GM12878 (cell line): ENCODE results near the gene PACS1. TPM values are rescaled to one million over a fixed set of nuclear protein-coding genes. Genes with fewer than 3 reads are reported as not detected.

Source experiments
- ATAC-seq: fragments of 200-7000 bp; cut with Tn5 transposase; 3 replicates; pipeline ENCODE4 v1.9.1; 2020; ENCODE audit warnings: mild to moderate bottlenecking, moderate library complexity
- BruUV-seq: library from RNA; stranded (reverse); fragments of 400-500 nt; replicated peaks from 2 replicates; lab custom pipeline; 2021; lab: Mats Ljungman, UMichigan
- CTCF ChIA-PET: fragments of 300-600 bp; sonication (Branson Sonifier 250); formaldehyde crosslinking; extraction: SDS; loops from one replicate; lab custom pipeline; 2021; ENCODE audit warnings: inconsistent platforms; lab: Yijun Ruan, JAX
- POLR2A ChIA-PET: fragments of 350-600 bp; formaldehyde crosslinking; extraction: SDS; loops from one replicate; lab custom pipeline; 2021; ENCODE audit warnings: inconsistent platforms; lab: Charles Lee
- RAD21 ChIA-PET: fragments of 300-600 bp; sonication (Branson Sonifier 250); formaldehyde crosslinking; loops from one replicate; lab custom pipeline; 2023; ENCODE audit warnings: antibody characterized with exemption; ENCODE audit not compliant: unreplicated experiment; lab: Charles Lee
- SMC1A ChIA-PET: fragments of 300-600 bp; sonication (Branson Sonifier 250); formaldehyde crosslinking; loops from one replicate; lab custom pipeline; 2023; ENCODE audit not compliant: unreplicated experiment, uncharacterized antibody; lab: Charles Lee
- DNase-seq: peaks from one replicate; pipeline ENCODE4 v3.0.0-alpha.2; 2011; ENCODE audit warnings: low read depth, low spot score
- FAIRE-seq: peaks from 3 replicates; lab custom pipeline; 2011; peaks lifted over from hg19 to GRCh38; lab: Jason Lieb, UNC
- H2AFZ ChIP-seq: 2 replicates; pipeline ENCODE4 v1.6.0; 2011; ENCODE audit warnings: low read depth, low read length, control low read depth; ENCODE audit not compliant: control insufficient read depth
- H3K27ac ChIP-seq: 2 replicates; pipeline ENCODE4 v1.5.1; 2011; ENCODE audit warnings: control low read depth; ENCODE audit not compliant: control insufficient read depth, insufficient read depth
- H3K27me3 ChIP-seq, 2 experiments: replicated peaks in 1 of 2; 2 replicates each; pipeline versions ENCODE4 v1.6.0 to v1.6.1; 2011; ENCODE audit warnings: low read length in 1 of 2; ENCODE audit not compliant: control insufficient read depth in 2 of 2, insufficient read depth in 2 of 2
- H3K36me3 ChIP-seq, 2 experiments: 2 replicates each; pipeline ENCODE4 v1.5.1; 2011; ENCODE audit warnings: low read length in 1 of 2; ENCODE audit not compliant: control insufficient read depth in 2 of 2, insufficient read depth in 2 of 2
- H3K4me1 ChIP-seq: 2 replicates; pipeline ENCODE4 v1.6.1; 2011; ENCODE audit warnings: mild to moderate bottlenecking, low read length, moderate library complexity, mixed read lengths; ENCODE audit not compliant: control insufficient read depth, insufficient read depth
- H3K4me2 ChIP-seq: 2 replicates; pipeline ENCODE4 v1.6.0; 2011; ENCODE audit warnings: control low read depth; ENCODE audit not compliant: control insufficient read depth, insufficient read depth
- H3K4me3 ChIP-seq: fragments of 200-600 bp; sonication (generic); 2 replicates; pipeline ENCODE4 v1.5.1; 2016
- H3K79me2 ChIP-seq: 2 replicates; pipeline ENCODE4 v1.6.0; 2011; ENCODE audit warnings: low read length; ENCODE audit not compliant: control insufficient read depth, insufficient read depth
- H3K9ac ChIP-seq: 2 replicates; pipeline ENCODE4 v1.8.0; 2011; ENCODE audit warnings: low read length, control low read depth, mixed read lengths; ENCODE audit not compliant: control insufficient read depth, insufficient read depth
- H3K9me3 ChIP-seq: replicated peaks from 3 replicates; pipeline ENCODE4 v1.5.1; 2011; ENCODE audit warnings: mild to moderate bottlenecking, low read length; ENCODE audit not compliant: control insufficient read depth, insufficient read depth
- H4K20me1 ChIP-seq: 2 replicates; pipeline ENCODE4 v1.6.0; 2011; ENCODE audit not compliant: control insufficient read depth, insufficient read depth
- EED ChIP-seq: sonication (generic); IDR thresholded peaks from 2 replicates; pipeline ENCODE4 v1.6.1; 2016; ENCODE audit warnings: antibody characterized with exemption, low read depth
- IKZF1 ChIP-seq: fragments of 450-650 bp; conservative IDR thresholded peaks from 2 replicates; pipeline ENCODE4 v1.6.1; 2017; ENCODE audit warnings: antibody characterized with exemption, mild to moderate bottlenecking
- NBN ChIP-seq: fragments of 450-650 bp; IDR thresholded peaks from 2 replicates; pipeline ENCODE4 v1.6.1; 2016
- NFIC ChIP-seq: IDR thresholded peaks from 2 replicates; pipeline ENCODE4 v1.6.1; 2012; ENCODE audit warnings: low read depth, mild to moderate bottlenecking, inconsistent platforms, low read length, moderate library complexity
- NKRF ChIP-seq: fragments of 450-650 bp; conservative IDR thresholded peaks from 2 replicates; pipeline ENCODE4 v1.6.1; 2017; ENCODE audit warnings: mild to moderate bottlenecking, moderate library complexity
- PBX3 ChIP-seq: IDR thresholded peaks from 2 replicates; pipeline ENCODE4 v1.6.1; 2011; ENCODE audit warnings: mild to moderate bottlenecking, low read depth, low read length, moderate library complexity; ENCODE audit not compliant: insufficient replicate concordance
- RAD21 ChIP-seq: IDR thresholded peaks from 2 replicates; pipeline ENCODE4 v1.6.1; 2011; ENCODE audit warnings: mild to moderate bottlenecking, low read depth, low read length, moderate library complexity; ENCODE audit not compliant: insufficient read depth
- RAD51 ChIP-seq: fragments of 450-650 bp; IDR thresholded peaks from 2 replicates; pipeline ENCODE4 v1.6.1; 2016; ENCODE audit warnings: moderate library complexity, mild to moderate bottlenecking, inconsistent platforms
- RUNX3 ChIP-seq: IDR thresholded peaks from 2 replicates; pipeline ENCODE4 v1.6.1; 2012; ENCODE audit warnings: low read length, inconsistent platforms
- SIX5 ChIP-seq: IDR thresholded peaks from 2 replicates; pipeline ENCODE4 v1.6.1; 2011; ENCODE audit warnings: mild to moderate bottlenecking, low read depth, low read length, moderate library complexity; ENCODE audit not compliant: severe bottlenecking
- SUPT20H ChIP-seq: IDR thresholded peaks from 2 replicates; pipeline ENCODE4 v1.6.1; 2011; ENCODE audit warnings: low read depth, mild to moderate bottlenecking, low read length, moderate library complexity, borderline replicate concordance; ENCODE audit not compliant: control insufficient read depth
- ZBED1 ChIP-seq: IDR thresholded peaks from 2 replicates; pipeline ENCODE4 v1.6.1; 2016; ENCODE audit warnings: borderline replicate concordance
- ZBTB33 ChIP-seq: fragments of 450-650 bp; IDR thresholded peaks from 2 replicates; pipeline ENCODE4 v1.6.1; 2017; ENCODE audit warnings: mild to moderate bottlenecking
- ZBTB4 ChIP-seq: fragments of 450-650 bp; formaldehyde crosslinking; IDR thresholded peaks from 2 replicates; pipeline ENCODE4 v1.4.0; 2022; ENCODE audit warnings: mild to moderate bottlenecking, moderate library complexity
- WGBS: methylation state at CpG from one replicate; pipeline ENCODE4 v1.1.6; 2016; ENCODE audit warnings: low lambda C conversion rate; ENCODE audit not compliant: insufficient replicate concordance, insufficient coverage; ENCODE audit errors: missing lambda C conversion rate; 5-methylcytosine and 5-hydroxymethylcytosine counted together
- in situ Hi-C: fragments of 300-500 bp; cut with MboI; formaldehyde crosslinking; loops from 9 replicates; pipeline ENCODE4 v1.14.3; 2018; ENCODE audit warnings: mixed read lengths
- intact Hi-C: fragments of 100-400 bp; cut with micrococcal nuclease; formaldehyde crosslinking; loops from one replicate; pipeline ENCODE4 v1.14.2; 2022; ENCODE audit not compliant: unreplicated experiment
- polyA plus RNA-seq, 11 experiments: library from polyadenylated mRNA; depleted of rRNA in 4 of 11; unstranded in 6 of 11; stranded (reverse) in 5 of 11; fragments of >200 nt; fragmentation: Nextera tagmentation in 4 of 11; fragmentation: Illumina TruSeq in 1 of 11; extraction: Ambion mirVana in 4 of 11; extraction: Trizol in 1 of 11; gene quantifications; 1 replicate in 1 of 11; 2 replicates in 10 of 11; pipeline versions ENCODE4 v1.2.1 to v1.2.3, GENCODE V29; 2011 to 2016; ENCODE audit warnings: inconsistent platforms in 2 of 11, missing spikeins in 2 of 11, low read depth in 1 of 11
- total RNA-seq, 4 experiments: library from RNA; depleted of rRNA in 3 of 4; stranded (reverse); fragments of >200 nt in 3 of 4; fragmentation: Illumina TruSeq in 1 of 4; extraction: Trizol in 1 of 4; gene quantifications; 2 replicates each; pipeline versions ENCODE4 v1.2.1 to v1.2.3, GENCODE V29; 2013 to 2021

PACS1 gene
- total and polyA plus RNA-seq, 10 of the 15 experiments (the other 5 are each of a cell fraction or from before 2014, with no cell fraction given): 1.1 to 74.3 (median 17.9) TPM

- WGBS: 97% methylated on average over 4 of the region's 4 CpGs
- H3K36me3 ChIP-seq: peaks cover 11 to 26% of the 10 kb centered on the region in 2 experiments
- CTCF ChIA-PET: interaction anchor here (1.0 to 2.3 kb wide), 6 partner anchors 8 to 621 kb away, joined by 3 to 7 read pairs (median 5); partner anchors contain the start of gene RAB1B
- H3K9ac ChIP-seq: no peak overlapping the region
- H4K20me1 ChIP-seq: no peaks in the 10 kb centered on the region
- FAIRE-seq (no peak), ATAC-seq (no peak), DNase-seq (no peak)
- no TSS peak for BruUV-seq
- no peak for TF ChIP-seq RAD21
- TF ChIP-seq SUPT20H: no peak
- TF ChIP-seq ZBED1: no peak
- no peak for TF ChIP-seq PBX3
- TF ChIP-seq NFIC: no peak
- no peak for TF ChIP-seq EED
- TF ChIP-seq IKZF1: no peak
- TF ChIP-seq SIX5: no peak
- TF ChIP-seq ZBTB33: no peak
- no peak for TF ChIP-seq RAD51
- TF ChIP-seq NBN: no peak
- TF ChIP-seq ZBTB4: no peak
- no peak for TF ChIP-seq RUNX3
- TF ChIP-seq NKRF: no peak
- in situ Hi-C loops (no loop called here), intact Hi-C loops (loop anchor here (2.0 kb wide), 1 partner anchor 123 kb away; no protein-coding TSS in a partner anchor)
- peaks cover 19% of the 10 kb centered on the region for H3K79me2 ChIP-seq
- H3K27ac ChIP-seq: no peak overlapping the region
- SMC1A ChIA-PET: interaction anchor here (0.6 to 0.8 kb wide), 3 partner anchors 36 to 125 kb away, joined by 3 to 4 read pairs (median 3); no protein-coding TSS in a partner anchor
- no peak overlapping the region for H3K4me2 ChIP-seq
- no peaks in the 10 kb centered on the region for H3K27me3 ChIP-seq
- RAD21 ChIA-PET: no interaction called here
- POLR2A ChIA-PET: interaction anchor here (0.5 to 1.1 kb wide), 4 partner anchors 14 to 372 kb away, joined by 3 to 6 read pairs (median 4); partner anchors contain the start of gene FIBP
- H3K9me3 ChIP-seq: no peaks in the 10 kb centered on the region
- H2AFZ ChIP-seq: no peak overlapping the region
- no peak overlapping the region for H3K4me3 ChIP-seq
- H3K4me1 ChIP-seq: peaks cover 7% of the 10 kb centered on the region
Measured at GRCh38 chr11:66259956-66260355, 189.9 kb downstream of the PACS1 start.
